HFFc6 (cell line): ENCODE measurements around the gene ZNF277. TPM values are rescaled to one million over a fixed set of nuclear protein-coding genes. Genes with fewer than 3 reads are reported as not detected.

Source experiments
- DNase-seq: peaks from one replicate; pipeline ENCODE4 v3.0.0-alpha.2; 2018
- H3K27ac Mint-ChIP-seq: 2 replicates; pipeline ENCODE4 v1.8.0; 2020; ENCODE audit warnings: mild to moderate bottlenecking, mixed read lengths
- H3K27me3 Mint-ChIP-seq: 2 replicates; pipeline ENCODE4 v1.8.0; 2021; ENCODE audit warnings: mild to moderate bottlenecking, moderate library complexity, mixed read lengths; ENCODE audit not compliant: insufficient read depth
- H3K36me3 Mint-ChIP-seq: 2 replicates; pipeline ENCODE4 v1.8.0; 2021; ENCODE audit warnings: low read depth, mixed read lengths
- H3K4me1 Mint-ChIP-seq: 2 replicates; pipeline ENCODE4 v1.8.0; 2020; ENCODE audit warnings: low read depth, mixed read lengths
- H3K4me3 Mint-ChIP-seq: 2 replicates; pipeline ENCODE4 v1.8.0; 2020; ENCODE audit warnings: mild to moderate bottlenecking, moderate library complexity, mixed read lengths
- H3K9me3 Mint-ChIP-seq: 2 replicates; pipeline ENCODE4 v1.8.0; 2020; ENCODE audit warnings: mild to moderate bottlenecking, mixed read lengths
- CTCF ChIP-seq: fragments of 200-600 bp; sonication (generic); IDR thresholded peaks from 2 replicates; pipeline ENCODE4 v1.5.0; 2021; ENCODE audit warnings: antibody characterized with exemption, mild to moderate bottlenecking
- total RNA-seq, 6 experiments: library from RNA; stranded (reverse); fragmentation: NEBNext Ultra II Directional; extraction: Animal tissue kit (Norgen Biotek cat#: 25700); gene quantifications; 2 replicates in 1 of 6; 3 replicates in 5 of 6; pipeline ENCODE4 v1.2.3, GENCODE V29; 2021

The ZNF277 gene
- total RNA-seq, 6 experiments from 2014 or later: 9.5 to 14.6 (median 13.5) TPM

- no peaks in the 10 kb centered on the region for H3K4me1 Mint-ChIP-seq
- H3K27ac Mint-ChIP-seq: no peak overlapping the region
- H3K36me3 Mint-ChIP-seq: no peaks in the 10 kb centered on the region
- H3K9me3 Mint-ChIP-seq: no peaks in the 10 kb centered on the region
- no peak for DNase-seq
- H3K27me3 Mint-ChIP-seq: no peaks in the 10 kb centered on the region
- TF ChIP-seq CTCF: no peak
- no peak overlapping the region for H3K4me3 Mint-ChIP-seq
Measured at GRCh38 chr7:112228632-112229031, 22.1 kb downstream of the ZNF277 start.

DNA sequence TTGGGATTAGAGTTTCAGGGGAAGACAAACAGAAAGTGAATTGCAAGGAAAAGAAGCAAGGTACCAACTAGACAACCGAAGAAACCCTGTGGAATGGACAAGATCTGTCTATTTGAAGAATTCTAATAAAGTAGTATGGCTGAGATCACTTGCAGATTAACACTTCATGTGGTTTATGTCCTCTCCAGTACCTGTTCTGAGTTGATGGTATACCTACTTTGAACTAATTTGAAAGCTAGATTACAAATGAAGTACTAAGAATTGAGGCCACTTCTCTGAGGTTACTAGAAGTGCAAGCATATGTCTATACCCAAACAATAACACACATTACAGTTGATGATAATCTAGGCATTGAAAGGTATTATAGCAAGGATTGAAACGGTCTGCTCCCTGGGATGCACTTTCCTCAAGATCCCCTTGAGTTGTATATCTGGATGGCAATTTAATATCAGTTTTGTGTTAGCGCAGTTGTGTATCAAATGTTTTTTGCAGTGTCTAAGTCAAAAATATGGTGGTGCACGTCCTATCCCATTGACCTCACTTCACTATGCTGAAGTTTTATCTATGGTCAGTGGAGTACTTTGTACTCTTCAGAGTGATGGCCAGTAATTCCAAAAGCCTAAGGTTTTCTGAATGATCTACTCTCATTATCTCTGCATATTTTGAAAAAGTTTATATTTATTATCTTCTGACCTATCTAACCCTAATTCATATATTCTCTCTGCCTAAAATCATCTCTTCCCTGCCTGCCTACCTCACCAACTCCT lies 25.9 kb downstream of the ZNF277 start:
- TF ChIP-seq CTCF: no peak
- no peaks in the 10 kb centered on the region for H3K9me3 Mint-ChIP-seq
- no peak overlapping the region for H3K4me3 Mint-ChIP-seq
- H3K27me3 Mint-ChIP-seq: no peaks in the 10 kb centered on the region
- peaks cover 6% of the 10 kb centered on the region; the same call in 1 of the 2 replicates for H3K4me1 Mint-ChIP-seq
- no peaks in the 10 kb centered on the region; the same call in 1 of the 2 replicates for H3K36me3 Mint-ChIP-seq
- DNase-seq: no peak
- H3K27ac Mint-ChIP-seq: no peak overlapping the region

DNA sequence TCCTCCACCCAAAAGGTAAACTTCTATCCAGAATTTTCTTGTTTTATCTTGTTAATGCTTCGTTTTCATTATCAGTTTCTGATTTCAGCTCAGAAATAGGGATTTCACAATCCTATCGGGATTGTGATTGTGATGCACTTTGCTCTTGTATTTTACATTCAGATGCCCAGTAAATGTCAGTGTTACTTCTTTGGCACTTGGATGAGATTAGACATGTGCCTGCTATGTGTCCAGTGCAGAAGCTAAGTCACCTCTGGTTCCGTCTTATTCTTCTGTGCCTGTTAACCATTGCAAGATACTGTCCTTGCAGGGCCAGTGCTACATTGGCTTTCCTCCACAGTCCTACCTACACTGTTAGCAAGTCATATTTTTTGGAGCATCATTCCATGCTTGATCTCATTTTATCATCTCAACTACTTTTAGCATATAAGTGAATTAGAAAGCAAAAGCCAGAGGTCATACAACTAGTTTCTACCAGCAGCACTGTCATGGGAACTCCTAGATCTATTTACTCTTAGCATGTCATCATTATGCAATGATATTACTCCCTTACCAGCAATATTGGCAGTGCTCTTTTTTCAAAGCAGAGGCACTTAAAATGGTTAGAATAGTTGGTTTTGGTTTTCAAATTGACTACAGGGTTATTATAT lies 26.7 kb downstream of the ZNF277 start:
- no peaks in the 10 kb centered on the region; the same call in 1 of the 2 replicates for H3K36me3 Mint-ChIP-seq
- no peak overlapping the region for H3K27ac Mint-ChIP-seq
- DNase-seq: no peak
- no peak overlapping the region for H3K4me3 Mint-ChIP-seq
- H3K9me3 Mint-ChIP-seq: no peaks in the 10 kb centered on the region
- H3K4me1 Mint-ChIP-seq: peaks cover 14% of the 10 kb centered on the region
- TF ChIP-seq CTCF: no peak
- no peaks in the 10 kb centered on the region for H3K27me3 Mint-ChIP-seq

GRCh38 chr7:112234147-112234546 lies 27.7 kb downstream of the ZNF277 start:
- H3K4me1 Mint-ChIP-seq: peaks cover 23% of the 10 kb centered on the region
- no peaks in the 10 kb centered on the region for H3K27me3 Mint-ChIP-seq
- H3K27ac Mint-ChIP-seq: no peak overlapping the region
- DNase-seq: no peak
- H3K9me3 Mint-ChIP-seq: no peaks in the 10 kb centered on the region
- TF ChIP-seq CTCF: no peak
- H3K36me3 Mint-ChIP-seq: no peaks in the 10 kb centered on the region; the same call in 1 of the 2 replicates
- no peak overlapping the region for H3K4me3 Mint-ChIP-seq

DNA sequence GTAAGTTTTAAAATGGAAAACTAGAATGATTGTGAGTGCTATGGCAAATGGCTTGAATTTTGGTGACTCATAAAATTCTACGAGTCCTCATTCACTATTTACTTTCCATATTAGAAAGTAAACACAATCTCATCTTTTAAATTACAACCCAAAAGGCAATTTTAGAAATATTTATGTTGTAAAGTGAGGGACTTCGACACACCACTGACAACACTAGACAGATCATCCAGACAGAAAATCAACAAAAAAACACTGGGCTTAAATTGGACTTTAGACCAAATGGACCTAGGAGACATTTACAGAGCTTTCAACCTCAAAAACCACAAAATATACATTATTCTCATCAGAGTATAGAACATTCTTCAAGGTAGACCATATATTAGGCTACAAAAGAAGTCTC lies 30.1 kb downstream of the ZNF277 start:
- Mint-ChIP-seq H3K4me1 (peaks cover 34% of the 10 kb centered on the region), H3K9me3 (no peaks in the 10 kb centered on the region), H3K27me3 (no peaks in the 10 kb centered on the region), H3K4me3 (no peak overlapping the region), H3K36me3 (no peaks in the 10 kb centered on the region; the same call in 1 of the 2 replicates), H3K27ac (no peak overlapping the region)
- DNase-seq: no peak
- TF ChIP-seq CTCF: no peak
